ENCODE results near the gene LRRN3.

- TF ChIP-seq CTCF (IDR thresholded peaks at IDR 0.05; ENCODE audit: control extremely low read depth in 1 of 3, insufficient read depth in 1 of 3, low read depth in 1 of 3, low read length in 3 of 3) (no peak), SP1 (IDR thresholded peaks at IDR 0.05; ENCODE audit: low read depth, low read length) (no peak), TAF1 (IDR thresholded peaks at IDR 0.05; ENCODE audit: low read depth, low read length) (no peak)
Observed at GRCh38 chr7:111132833-111133232, 41.9 kb downstream of the LRRN3 start.

All from H1 (cell line).